NCI-H2081 (cell line): Measurements from ENCODE around the gene C5orf47.
A peak's percentile ranks its signal among the peaks of the same experiment; 100 is the strongest.

Experiments used
- DNase-seq, 2 experiments: peaks; one replicate each; lab custom pipeline; 2025; lab: John Stamatoyannopoulos, UW

C5orf47 gene, protein sequence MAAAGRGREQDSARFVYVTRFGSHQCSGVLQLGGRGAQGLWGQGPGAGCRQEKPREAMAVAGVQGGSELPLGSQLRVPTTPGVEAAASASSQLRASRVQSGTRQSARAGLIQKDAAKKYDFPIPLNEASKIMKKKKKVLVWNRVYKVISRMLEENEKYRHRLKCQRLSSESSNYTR

DNA sequence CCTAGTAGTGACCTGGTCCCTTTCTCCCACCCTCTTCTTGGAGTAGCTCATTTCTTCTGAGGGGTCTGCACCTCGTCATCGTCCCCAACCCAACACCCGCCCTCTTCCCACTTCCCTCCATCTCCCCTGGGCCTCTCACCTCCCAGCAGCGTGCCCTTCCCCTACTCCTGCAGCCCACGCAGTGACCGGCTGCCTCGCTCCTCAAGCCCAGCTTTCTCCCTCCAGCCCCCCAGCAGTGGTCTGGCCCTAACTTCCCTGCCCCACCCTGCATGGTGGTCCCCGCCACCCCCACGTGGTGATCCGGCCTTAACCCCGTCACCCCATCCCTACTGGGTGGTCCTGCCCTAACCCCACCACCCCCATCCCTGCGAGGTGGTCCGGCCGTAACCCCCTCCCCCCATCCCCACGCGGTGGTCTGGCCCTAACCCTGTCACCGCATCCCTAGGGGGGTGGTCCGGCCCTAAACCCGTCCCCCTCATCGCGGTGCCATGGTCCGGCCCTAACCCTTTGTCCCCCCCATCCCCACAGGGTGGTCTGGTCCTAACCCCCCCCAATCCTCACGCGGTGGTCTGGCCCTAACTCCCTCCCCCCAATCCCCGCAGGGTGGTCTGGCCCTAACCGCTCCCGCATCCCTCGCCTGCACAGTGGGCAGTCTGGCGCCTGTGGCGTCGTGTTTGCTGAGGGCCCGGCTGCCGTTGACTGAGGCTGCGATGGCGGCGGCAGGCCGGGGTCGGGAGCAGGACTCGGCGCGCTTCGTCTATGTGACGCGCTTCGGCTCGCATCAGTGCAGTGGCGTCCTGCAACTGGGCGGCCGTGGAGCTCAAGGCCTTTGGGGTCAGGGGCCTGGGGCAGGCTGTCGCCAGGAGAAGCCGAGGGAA lies at the start of gene C5orf47:
C5orf47 (plus strand) TSS at position 617 of the 878 bp plus-strand sequence; CDS start at position 711, 94 bp downstream.
- no peak for DNase-seq

DNA sequence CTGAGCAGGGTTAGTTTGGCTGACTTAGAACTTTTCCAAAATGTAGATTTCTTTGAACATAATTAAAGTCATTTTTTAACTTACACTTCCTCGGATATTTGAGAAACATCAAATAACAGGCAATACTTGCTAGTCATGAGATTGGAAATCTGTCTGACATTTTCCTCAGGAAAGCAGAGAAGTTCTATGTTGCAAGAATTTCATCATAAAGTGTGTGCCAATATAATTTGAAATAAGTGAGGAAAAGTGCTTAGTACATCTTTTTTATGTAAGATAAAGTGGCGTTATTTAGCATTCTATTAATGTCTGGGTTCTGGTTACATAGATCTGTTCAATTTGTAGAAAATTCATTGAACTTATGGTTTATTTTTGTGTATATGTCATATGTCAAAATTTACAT lies 48.7 kb upstream of the C5orf47 start:
- DNase-seq = no peak

DNA sequence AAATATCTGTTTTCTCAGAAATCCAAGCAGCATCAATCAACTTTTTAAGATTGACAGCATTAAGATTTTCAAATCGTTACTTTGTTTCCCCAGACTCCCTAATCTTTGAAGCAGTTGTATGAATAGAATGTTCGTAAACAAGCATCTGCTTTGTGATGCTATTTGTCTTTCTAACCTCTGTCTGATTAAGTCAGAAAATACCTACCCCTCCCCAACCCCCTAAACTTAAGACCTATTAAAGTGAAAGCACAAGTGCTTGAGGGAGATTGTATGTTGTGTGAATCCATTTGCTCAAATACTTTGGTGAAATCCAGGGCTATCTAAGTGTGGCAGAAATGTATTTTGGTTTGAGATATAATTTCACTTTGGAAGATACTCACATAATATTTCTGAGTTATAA lies 47.9 kb upstream of the C5orf47 start:
- no peak for DNase-seq

DNA sequence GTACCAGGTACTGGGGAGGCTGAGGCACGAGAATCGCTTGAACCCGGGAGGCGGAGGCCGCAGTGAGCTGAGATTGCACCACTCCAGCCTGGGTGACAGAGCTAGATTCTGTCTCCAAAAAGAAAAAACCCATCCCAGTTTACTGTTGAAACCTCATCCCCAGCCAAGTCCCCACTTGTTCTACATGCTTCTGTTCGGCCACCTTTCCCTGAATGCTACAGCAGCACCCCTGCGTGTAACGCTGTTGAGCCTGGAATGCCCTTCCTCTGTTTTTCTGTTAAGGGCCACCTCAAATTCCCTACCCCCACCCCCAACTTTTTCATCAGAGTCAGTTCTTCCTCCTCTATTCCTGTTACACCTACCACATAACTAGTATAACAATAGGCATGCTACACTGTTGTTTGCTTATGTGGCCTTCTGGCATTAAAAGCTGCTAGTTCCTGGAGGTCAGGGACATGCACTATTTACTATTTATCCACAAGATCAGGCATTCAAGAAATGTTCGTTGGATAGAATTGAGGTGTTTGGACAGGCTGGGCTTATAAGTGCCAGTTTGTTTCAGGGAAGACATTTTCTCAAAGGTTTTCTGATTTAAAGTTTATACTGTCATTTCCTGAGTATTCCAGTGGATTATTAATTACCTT lies 47.1 kb upstream of the C5orf47 start:
- no peak for DNase-seq

DNA sequence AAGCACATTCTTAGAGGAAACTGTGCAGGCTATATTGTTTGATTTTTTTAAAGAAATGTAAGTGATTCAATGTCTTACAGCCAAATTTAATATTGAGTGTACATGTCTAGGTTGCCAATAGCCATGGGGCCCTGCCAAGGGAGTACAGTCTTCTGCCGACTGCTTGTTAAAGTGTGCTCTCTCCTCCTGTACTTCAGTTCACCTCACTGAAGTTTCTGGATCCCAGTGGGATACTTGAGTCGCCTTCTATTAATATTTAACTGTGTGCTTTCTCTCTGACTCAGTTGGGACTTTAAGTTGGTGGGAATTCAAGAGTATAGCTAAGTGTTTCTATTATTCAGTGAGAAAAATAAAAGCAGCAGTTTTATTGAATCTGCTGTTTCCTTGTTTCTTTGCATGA lies 44.5 kb upstream of the C5orf47 start:
- no peak for DNase-seq

DNA sequence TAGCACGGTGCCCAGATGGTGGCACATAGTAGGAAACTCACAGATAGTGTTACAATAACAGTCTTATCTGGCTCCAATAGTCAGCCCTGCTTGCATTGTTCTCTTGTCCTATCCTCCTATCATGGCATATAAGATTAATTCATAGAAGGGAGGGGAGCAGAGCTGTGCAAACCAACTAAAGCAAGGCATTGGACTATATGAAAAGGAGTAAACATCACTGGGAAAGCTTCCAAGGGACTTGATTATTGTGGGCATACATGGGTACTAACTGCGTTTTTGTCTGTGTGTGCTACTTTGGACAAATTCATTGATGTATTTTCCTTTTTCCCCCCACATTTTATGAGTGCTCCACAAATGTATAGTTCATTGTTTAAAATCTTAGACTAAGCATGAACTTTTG lies 43.8 kb upstream of the C5orf47 start:
- DNase-seq = peak in 1 of 2 experiments; percentile 33

DNA sequence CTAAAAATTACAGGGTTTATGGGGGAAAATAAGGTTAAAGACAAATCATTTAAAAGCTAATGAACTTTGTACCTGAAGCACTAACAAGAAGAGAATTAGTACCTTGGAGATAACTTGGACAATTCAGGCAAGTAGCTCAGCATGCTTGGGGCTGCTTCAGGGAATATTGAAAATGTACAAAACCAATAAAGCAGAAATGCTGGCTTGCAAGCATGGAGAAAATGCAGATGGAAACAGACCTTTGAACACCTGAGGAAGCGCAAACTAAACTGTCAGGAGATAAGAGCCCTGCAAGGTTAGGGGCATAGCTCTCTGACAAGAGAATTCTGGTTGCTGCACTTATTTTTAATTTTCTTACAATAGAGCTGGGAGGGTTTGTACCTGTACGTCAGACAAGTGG lies 42.6 kb upstream of the C5orf47 start:
- DNase-seq = no peak

DNA sequence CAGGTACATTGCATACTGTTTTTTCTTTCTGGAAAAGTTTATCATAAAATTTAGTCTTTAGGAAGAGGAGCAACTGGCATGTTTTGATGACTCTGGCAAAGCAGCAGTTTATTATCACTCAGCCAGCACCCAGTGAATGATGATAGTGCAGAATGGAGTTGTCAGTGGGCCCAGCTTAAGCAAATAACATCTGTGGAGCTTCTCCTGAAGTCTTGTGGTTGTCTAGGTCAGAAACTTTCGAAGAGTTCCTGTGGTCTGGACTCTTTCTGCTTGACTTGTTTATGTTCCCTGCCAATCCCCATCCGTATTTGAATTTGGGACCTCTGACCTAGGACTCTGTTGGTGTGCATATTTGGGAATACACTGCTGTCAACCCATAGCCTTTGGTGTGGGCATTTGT lies 38.1 kb upstream of the C5orf47 start:
- no peak for DNase-seq

DNA sequence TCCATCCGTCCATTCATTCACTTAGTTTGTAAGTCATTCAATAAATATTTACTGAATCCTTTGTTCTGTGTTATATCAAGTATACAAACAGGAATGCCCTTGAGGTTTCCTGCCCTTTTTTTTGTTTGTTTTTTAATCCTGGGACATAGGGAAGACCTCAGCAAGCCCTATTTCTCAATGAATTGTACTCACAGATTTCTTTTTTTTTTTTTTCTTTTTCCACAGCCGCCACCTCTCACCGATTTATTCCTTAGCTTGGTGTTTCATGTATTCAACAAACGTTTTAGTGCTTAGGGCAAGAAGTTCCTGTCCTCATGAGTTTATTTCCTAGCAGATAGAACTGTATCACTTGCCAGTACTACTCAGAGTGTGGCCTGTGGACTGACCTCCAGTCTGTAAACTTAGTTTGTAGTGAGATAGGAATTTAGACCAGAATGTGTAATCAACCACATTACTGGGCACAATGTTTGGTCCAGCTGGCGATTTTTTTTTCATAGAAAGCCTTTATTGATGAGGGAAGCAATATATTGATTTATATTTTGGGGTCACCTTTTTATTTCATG lies 35.4 kb upstream of the C5orf47 start:
- DNase-seq = no peak

DNA sequence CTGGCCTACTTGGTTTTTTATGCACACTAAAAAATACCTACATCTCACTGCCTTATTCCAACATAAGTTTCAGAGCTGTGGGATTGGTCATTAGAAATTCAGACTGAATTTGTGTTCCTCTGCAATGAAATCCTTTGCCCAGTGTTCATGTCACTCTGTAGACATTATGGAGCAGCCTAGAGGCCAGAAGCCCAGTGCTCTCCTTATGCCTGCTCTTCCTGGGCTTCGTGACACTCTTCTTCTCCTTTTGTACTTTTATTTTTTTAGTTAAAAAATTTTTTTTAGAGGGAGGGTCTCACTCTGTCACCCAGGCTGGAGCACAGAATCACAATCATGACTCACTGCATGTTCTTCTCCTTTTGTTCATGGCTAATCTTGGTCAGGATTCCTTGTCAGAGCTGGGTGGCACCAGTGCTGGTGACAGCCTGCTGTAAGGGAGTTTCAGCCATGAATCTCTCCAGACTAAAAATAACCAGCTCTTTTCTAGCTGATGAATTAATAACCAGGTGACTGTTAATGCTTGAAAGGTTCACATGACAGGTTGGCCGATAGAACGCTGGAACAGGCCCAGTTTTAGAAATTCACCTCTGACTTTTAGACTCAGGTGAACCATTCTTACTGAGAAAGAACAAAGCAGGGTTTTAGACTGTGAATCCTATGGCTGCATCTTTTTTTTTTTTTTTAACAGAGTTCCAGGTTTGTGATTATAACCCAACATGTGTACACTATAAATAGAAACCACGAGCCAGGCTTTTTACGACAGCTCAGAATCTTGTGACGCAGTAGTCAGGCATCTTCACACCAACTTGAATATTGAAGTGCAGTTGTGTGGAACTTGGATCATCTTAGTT lies 34.1 kb upstream of the C5orf47 start:
- no peak for DNase-seq

DNA sequence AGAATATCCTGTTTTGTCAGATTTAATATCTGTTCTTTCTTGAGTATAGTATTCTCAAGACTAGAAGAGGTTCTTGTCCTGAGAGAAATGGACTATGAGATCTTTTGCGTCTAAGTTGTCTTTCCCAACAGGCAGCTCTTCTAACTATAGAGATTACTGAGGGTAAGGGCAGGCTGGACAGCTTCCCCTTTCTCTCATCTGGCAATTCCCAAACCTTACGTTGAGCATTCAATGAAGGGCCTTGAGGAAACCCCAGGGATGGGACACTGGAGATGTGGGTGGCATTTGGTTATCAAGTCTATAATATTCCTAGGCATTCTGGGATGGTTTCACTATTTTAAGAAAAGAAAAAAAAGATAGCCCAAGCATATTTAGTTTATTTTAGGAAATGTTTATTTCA lies 28.0 kb upstream of the C5orf47 start:
- DNase-seq = no peak

DNA sequence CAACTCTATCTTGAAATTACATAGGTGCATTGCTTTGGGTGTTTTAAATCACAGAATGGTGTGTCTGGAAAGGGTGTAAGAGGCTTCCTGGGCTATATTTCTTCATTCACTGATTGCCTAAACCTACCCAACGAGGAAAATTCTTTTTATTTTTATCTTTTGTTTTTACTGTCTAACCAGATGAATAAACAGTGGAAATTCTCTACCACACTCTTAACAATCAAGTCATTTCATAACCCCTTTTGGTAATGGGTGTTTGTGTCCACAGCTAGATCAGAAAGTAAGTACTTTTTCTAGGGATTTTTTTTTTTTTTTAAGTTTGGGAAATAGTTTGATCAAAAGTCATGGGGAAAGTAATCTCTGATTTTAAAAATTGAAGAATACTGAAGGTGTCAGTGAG lies 27.6 kb upstream of the C5orf47 start:
- no peak for DNase-seq

DNA sequence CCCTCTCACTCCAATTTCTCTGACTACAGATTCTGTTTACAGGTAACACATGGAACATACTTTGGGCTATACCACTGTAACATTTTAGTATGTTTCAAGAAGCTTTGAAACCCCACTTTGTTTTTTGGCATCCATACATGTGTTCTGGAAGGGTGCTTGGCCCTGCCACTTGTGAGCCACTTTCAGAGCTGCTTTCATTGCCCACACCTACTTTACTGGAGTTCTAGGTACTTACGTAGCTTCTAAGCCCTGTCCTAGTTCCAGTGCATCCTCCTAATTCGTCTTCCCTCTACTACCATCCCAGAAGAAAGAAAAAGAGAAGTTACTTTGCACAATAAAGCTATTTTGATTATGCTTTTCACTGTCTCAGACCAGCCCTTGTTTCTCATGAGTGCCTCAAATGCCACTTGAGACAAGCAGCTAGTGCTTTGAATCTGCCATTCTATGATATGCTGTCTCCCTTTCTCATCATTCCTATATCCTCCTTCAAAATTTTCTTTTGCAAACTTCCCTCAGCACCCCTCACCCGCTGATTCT lies 26.5 kb upstream of the C5orf47 start:
- DNase-seq = no peak

DNA sequence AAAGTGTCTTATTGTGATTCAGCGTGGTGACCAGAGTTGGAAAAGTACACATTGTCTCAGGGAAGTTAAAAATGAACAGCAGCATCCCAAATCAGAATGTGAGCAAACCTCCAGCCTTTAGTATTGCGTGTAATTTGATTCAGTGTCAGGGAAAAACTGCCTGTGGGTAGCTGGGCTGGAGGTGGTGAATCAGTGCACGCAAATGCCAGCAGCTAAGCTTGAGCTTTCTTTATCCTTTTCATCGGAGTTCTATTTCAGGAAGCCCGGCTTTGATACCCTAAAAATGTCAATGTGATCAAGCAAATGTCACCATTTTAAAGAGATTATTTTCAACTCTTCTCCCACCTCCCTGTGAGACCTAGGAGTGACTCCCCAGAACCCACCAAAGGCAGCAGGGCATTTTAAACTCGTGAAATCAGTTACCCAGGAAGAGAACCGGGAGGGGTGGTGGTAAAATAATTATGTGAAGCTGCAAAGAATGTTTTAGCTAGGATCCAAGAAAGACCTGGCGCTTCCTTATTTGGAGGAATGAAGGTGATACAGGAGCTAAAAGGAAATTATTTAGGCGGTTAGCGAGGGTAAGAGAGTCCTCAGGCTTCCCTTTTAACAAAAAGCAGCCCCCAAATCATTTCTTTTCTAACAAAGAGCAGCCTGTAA lies 25.7 kb upstream of the C5orf47 start:
- peak in 1 of 2 experiments; percentile 32 for DNase-seq

DNA sequence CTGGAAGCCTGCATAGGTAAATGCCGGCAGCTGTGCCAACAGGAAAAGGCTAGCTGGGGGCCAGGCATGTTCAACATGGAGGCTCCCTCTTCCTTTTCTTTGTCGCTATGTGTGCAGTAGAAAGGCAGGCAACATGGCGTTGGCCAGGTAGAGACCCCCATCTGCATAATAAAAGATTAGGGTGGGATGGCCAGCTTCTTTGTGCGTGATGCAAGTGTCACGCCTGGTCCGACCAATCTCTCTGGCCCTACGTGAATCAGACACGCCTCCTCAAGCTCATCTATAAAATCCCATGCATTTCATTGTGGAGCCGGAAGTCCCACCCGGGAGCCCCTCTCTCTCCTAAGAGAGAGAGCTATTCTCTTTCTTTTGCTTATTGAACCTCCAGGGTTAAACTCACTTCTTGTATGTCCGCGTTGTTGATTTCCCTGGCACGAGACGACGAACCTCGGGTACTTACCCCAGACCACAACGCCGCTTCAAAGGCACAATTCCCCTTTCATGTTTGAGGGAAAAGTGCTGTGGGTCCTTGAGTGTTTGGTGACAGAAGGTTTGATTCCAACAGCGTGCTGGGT lies 25.0 kb upstream of the C5orf47 start:
- peak; percentile 55 to 72 for DNase-seq

DNA sequence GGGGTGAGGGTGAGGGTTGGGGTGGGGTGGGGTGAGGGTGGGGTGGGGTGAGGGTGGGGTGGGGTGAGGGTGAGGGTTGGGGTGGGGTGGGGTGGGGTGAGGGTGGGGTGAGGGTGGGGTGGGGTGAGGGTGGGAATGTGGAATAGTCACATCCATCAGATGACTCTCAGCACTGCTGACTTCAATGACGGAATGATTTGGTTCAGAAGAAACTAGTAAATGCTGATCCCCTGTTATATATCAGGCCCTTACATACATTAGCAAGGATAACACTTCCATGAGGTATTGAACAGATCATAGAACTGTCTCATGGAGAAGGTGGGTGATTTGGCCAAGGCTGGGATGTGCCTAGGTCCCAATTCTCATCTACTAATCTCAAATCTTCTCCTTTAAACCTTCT lies 24.5 kb upstream of the C5orf47 start:
- no peak for DNase-seq

DNA sequence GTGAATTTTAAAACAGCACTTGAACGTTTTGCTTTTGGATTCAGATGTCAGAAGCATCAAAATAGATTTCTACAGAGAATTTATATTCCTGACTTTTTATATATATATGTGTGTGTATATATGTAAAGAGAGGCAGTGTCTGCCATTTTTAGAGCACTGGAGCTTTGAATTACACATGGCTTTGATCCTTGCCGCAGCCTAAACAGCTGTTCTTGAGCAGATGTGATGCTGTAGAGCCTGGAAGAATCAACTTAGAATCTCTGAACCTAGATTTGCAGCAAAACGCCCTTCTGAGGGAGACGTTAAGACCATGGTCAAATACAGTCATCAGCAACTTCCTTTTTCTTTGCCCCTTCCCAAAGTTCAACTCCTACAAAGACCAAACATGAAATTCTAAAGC lies 21.7 kb upstream of the C5orf47 start:
- DNase-seq = no peak

DNA sequence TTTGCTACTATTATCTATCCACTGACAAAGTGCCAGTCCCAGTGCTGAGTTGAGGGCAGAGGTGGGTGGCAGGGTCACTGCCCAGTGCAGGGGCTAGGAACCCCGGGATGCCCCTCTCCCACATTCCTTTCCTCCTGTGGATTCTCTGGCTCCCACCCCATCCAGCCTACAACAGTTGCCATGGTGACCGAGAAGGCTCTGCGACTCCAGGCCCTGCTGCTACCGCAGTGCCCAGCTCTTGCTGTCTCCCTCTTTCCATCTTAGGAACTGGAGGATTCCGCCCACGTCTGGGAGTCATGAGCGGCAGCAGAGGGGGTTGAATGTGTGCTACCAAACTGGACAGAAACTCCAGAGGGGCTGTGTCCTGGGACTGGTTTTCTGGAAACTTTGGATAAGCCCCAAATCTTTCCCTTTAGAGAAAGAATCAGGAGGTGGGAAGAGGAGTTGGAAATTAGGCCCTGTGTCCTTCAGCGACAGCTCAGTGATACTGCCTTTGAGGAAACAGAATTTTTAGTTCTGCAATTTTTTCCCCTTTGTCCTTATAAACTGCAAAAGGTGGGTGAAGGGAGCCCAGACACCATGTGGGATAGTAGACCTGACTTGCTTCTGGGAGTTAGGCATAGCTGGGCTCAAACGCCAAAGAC lies 20.7 kb upstream of the C5orf47 start:
- DNase-seq = no peak

DNA sequence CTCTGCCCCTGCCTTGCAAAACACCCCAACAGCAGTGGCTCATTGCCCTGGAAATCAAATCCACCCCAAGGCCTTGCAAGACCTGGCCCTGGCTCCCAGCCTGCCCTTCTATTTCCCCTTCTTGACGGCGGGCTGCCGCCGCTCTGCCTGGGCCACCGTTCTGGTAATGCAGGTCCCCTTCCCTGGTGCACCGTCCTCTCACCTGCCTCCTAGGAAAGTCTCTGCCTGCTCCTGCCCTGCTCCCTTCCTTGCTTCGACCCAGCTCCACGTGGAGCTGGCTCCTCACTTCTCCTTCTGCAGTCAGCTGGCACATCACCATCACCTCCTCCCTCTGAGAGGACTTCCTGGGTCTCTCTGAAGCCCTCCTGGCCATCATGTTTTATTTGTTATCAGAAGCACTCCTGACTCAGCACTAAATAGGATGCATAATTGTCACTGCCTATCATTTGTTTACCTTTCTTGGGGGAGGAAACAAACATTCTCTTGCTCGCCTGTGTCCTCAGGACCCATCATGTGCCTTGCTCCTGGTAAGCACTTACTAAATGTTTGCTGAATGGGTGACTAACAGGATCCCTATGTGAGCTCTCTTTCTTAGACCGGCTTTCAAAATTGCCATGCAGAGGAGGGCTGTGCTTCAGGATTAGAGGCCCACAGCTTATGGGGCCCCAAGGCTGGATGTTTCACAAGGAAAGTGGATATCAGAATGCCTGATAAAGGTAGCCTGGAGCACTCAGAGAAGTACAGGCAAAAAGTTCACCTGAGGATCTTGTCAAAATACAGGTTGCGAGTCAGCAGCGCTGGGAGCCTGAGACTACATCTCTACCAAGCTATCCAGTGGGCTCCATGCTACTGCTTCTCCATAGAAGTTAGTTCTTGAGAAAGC lies 19.6 kb upstream of the C5orf47 start:
- DNase-seq = no peak
